Measurements from ENCODE around the gene KCNG2. TPM values are rescaled to one million over a fixed set of nuclear protein-coding genes. Genes with fewer than 3 reads are reported as not detected.

Gene KCNG2
- total RNA-seq, 1 donor, result under 0.01 TPM

DNA sequence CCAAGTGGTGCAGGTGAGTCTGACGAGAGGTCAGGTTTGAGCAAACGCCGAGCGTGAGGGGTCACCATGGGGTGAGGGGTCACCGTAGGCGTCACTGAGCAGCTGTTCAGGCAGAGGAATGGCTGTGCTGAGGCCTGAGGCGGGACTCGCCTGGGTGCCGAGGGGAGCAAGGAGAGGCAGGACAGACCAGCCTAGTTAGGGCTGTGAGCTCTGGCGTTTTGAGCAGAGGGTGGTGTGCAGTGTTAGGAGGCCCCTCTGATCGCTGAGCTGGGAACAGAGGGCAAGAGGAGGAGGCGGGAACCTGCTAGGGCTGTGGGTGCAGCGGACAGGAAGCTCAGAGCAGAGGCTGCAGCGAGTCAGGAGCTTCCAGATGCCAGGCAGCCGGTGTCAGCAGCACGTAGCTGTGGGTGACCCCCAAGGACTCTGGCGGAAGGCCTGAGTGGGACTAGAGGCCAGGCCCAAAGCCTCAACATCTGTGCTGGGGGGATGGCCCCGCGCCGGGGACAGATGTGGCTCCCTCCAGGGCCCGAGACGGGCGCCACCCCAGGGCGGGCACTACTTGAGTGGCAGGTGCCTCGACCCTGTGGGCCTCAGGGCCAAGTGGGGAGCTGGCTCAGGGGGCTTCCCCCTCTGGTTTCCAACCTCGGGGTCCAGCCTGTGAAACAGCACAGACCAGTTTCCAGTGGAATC lies 55.7 kb downstream of the KCNG2 start:
- TF ChIP-seq, protein P1, sequence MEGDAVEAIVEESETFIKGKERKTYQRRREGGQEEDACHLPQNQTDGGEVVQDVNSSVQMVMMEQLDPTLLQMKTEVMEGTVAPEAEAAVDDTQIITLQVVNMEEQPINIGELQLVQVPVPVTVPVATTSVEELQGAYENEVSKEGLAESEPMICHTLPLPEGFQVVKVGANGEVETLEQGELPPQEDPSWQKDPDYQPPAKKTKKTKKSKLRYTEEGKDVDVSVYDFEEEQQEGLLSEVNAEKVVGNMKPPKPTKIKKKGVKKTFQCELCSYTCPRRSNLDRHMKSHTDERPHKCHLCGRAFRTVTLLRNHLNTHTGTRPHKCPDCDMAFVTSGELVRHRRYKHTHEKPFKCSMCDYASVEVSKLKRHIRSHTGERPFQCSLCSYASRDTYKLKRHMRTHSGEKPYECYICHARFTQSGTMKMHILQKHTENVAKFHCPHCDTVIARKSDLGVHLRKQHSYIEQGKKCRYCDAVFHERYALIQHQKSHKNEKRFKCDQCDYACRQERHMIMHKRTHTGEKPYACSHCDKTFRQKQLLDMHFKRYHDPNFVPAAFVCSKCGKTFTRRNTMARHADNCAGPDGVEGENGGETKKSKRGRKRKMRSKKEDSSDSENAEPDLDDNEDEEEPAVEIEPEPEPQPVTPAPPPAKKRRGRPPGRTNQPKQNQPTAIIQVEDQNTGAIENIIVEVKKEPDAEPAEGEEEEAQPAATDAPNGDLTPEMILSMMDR (IDR thresholded peaks at IDR 0.05; ENCODE audit: insufficient read depth, low read depth, low read length), result no peak
- no peak for DNase-seq (ENCODE audit: low read depth)
- no peak overlapping the region for H3K4me3 ChIP-seq (ENCODE audit: low read depth, low read length)

DNA sequence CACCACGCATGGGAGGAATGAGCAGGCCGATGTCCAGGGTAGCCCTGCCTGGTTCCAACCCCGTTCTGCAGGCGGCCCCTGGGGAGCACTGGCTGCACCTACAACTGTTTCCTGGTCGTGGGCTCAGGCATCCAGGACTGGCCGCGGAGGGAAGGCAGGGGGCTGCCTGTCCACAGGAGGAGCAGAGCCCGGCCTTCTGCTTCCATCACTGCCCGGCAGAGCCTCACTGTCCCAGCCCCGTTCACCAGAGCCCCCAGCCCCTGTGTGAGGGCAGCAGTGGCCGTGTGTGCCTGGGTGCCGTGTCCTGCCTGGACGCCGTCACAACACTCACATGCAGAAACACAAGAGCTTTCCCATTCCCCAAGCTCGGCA lies 56.2 kb downstream of the KCNG2 start:
- H3K4me3 ChIP-seq (ENCODE audit: low read depth, low read length), result no peak overlapping the region
- DNase-seq (ENCODE audit: low read depth), result no peak
- TF ChIP-seq, protein P1 (IDR thresholded peaks at IDR 0.05; ENCODE audit: insufficient read depth, low read depth, low read length), result no peak

DNA sequence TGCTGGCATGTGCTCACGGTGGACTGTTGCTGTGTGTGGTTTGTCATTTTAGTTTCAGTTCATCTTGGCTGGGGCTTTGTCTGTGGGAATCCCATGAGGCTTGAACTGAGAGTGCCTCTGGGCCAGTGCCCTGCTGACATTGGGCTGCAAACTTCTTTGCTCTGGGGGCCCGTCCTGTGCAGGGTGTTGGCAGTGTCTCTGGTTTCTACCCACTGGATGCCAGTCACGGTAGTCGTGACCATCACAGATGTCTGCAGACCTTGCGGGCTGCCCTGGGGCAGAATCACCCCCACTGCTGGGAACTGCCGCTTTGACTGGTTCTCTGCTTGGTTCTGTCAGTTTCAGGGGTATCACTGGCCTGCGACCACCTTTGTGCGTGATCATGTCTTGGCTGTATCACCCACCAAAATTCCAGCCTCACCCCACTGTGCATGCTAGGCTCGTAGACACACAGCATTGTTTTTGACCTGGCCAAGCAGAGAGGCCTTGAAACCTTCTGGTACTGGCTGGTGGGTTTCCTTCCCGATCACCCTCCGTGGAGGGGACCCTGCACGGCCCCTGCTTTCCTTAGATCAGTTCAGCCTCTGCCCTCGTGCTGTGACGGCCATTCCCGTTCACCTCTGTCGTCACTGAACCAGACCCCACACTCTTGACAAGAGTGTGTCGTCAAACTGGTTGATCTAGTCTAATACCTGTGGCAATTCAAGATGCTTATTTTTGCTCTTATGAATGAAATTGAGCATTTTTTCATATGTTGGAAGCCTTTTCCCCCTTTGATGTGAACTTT lies 57.6 kb downstream of the KCNG2 start:
- H3K4me3 ChIP-seq (ENCODE audit: low read depth, low read length), result no peak overlapping the region

DNA sequence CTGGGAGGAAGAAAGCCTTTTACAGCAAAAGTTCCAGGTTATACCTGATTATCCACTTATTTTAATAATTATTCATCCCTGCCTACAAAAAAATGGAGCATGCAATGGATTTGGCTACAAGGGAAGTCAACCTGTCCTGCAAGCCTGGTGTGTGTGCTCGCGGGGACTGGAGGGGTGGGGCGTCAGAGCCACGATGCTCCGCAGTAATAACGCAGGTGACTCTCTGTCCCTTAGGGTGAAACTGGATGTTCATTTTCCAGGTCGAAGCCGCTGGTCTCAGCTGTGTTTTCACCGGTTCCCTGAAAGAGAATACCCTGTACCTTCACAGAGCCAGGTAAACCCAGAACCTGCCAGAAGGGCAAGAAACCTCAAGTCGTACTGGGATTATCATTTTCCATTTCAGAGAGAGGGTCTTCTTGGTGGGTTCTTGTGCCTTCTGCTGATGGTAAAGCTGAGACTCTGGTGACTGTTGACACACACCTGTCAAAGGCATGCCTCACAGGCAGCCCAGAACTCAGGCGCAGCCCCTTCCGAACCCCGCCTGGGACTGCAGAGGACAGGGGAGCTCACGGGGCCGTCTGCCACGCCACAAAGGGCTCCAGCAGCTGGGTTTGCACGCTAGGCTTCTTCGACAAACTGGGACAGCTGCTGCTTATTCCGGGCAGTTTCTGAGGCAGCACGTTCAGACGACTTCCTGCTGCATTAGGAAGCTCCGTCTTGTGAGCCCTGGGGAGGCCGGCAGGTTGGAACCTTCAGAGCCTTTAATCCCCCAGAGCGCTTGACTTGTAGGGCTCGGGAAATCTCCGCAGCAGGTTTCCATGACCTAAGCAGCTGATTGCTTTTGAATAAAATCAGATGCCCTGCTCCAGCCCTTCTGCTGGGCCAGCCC lies 58.6 kb downstream of the KCNG2 start:
- DNase-seq (ENCODE audit: low read depth), result peak; percentile 67
- no peak overlapping the region for H3K4me3 ChIP-seq (ENCODE audit: low read depth, low read length)
- TF ChIP-seq, protein P1 (IDR thresholded peaks at IDR 0.05; ENCODE audit: insufficient read depth, low read depth, low read length), result no peak

More for the DNA sequence above, 57.6 kb downstream of the KCNG2 start:
- no peak for DNase-seq (ENCODE audit: low read depth)
- TF ChIP-seq, protein P1 (IDR thresholded peaks at IDR 0.05; ENCODE audit: insufficient read depth, low read depth, low read length), result no peak

DNA sequence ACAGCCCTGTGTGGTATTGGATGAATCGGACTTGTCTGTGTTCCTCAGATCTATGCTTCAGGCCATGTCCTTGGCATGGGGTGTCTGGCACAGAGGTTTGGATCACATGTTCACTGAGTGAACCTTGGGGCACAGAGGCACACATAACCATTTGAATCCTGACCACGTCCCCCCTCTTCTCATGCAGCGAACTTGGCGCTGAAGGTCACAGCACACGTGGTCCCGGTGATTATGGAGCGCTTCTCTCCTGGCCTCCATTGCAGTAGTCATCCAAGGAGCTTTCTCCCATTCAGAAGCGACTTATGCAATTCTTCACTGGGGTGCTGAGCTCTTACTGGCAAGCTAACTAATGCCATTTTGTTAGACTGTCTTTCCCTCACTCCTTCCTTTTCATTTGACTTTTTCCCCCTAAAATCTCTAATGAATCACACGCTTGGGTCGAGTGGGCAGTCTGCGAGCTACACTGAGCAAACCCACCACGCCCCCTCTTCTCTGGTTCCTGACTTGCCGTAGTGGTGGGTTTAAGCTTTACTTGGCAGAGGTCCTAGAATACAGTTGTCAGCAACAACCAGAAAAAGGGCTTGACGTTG lies 59.4 kb downstream of the KCNG2 start:
- peak overlapping the region; percentile 4 for H3K4me3 ChIP-seq (ENCODE audit: low read depth, low read length)
- TF ChIP-seq, protein P1 (IDR thresholded peaks at IDR 0.05; ENCODE audit: insufficient read depth, low read depth, low read length), result no peak
- peak; percentile 48 for DNase-seq (ENCODE audit: low read depth)

DNA sequence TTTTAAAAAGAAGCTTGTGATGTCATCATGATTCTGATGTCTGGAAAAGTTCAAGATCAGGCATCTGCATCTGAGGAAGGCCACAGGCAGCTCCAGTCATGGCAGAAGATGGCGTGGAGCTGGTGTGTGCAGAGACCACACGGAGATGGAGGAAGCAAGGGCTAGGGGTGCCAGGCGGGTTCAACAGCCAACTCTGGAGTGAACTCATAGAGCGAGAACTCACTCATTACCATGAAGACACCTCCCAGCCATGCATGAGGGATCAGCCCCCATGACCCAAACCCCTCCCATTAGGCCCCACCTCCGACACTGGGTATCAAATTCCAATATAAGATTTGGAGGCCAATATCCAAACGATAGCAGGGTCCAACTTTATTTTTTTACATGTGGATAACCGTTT lies 61.6 kb downstream of the KCNG2 start:
- no peak for DNase-seq (ENCODE audit: low read depth)
- TF ChIP-seq, protein P1 (IDR thresholded peaks at IDR 0.05; ENCODE audit: insufficient read depth, low read depth, low read length), result no peak
- no peak overlapping the region for H3K4me3 ChIP-seq (ENCODE audit: low read depth, low read length)

Measured in fibroblast of villous mesenchyme (primary cell).